A549 (cell line): Measurements from ENCODE around the gene SORCS1. TPM values are rescaled to one million over a fixed set of nuclear protein-coding genes. Genes with fewer than 3 reads are reported as not detected.

Experiments
- ATAC-seq, 2 experiments: fragments of 200-7000 bp in 1 of 2; fragments of >200 bp in 1 of 2; cut with Nextera tagmentation in 1 of 2; cut with Tn5 transposase in 1 of 2; 3 replicates each; pipeline versions ENCODE4 v1.8.0 to v1.9.1; 2018 to 2020; ENCODE audit warnings: mild to moderate bottlenecking in 1 of 2, moderate library complexity in 1 of 2
- CTCF ChIA-PET: fragments of 300-600 bp; sonication (Branson Sonifier 250); formaldehyde crosslinking; extraction: SDS; loops from one replicate; lab custom pipeline; 2021; ENCODE audit warnings: antibody characterized with exemption, inconsistent platforms; lab: Yijun Ruan, JAX
- POLR2A ChIA-PET: fragments of 350-600 bp; formaldehyde crosslinking; extraction: SDS; loops from one replicate; lab custom pipeline; 2021; ENCODE audit warnings: antibody characterized with exemption, inconsistent platforms; lab: Yijun Ruan, JAX
- DNase-seq, 2 experiments: peaks; one replicate each; pipeline versions ENCODE4 v3.0.0 to v3.0.0-alpha.2; 2011 to 2016; ENCODE audit warnings: low read depth in 1 of 2, low spot score in 1 of 2
- FAIRE-seq: peaks from 2 replicates; lab custom pipeline; 2011; peaks lifted over from hg19 to GRCh38; lab: Jason Lieb, UNC
- H3K27ac ChIP-seq, 2 experiments: fragments of >200 bp; sonication (Bioruptor Twin); formaldehyde crosslinking; 3 replicates each; pipeline ENCODE4 v1.5.1; 2016 to 2017
- H3K4me1 ChIP-seq: fragments of >200 bp; sonication (Bioruptor Twin); formaldehyde crosslinking; 3 replicates; pipeline ENCODE4 v1.6.1; 2016
- H3K4me2 ChIP-seq: fragments of >200 bp; sonication (Bioruptor Twin); formaldehyde crosslinking; 3 replicates; pipeline ENCODE4 v1.6.1; 2016
- H3K4me3 ChIP-seq: fragments of >200 bp; sonication (Bioruptor Twin); formaldehyde crosslinking; 3 replicates; pipeline ENCODE4 v1.5.1; 2016
- H3K9me3 ChIP-seq: fragments of >200 bp; sonication (Bioruptor Twin); formaldehyde crosslinking; 3 replicates; pipeline ENCODE4 v1.6.1; 2016
- ATOH8 ChIP-seq: fragments of 250-450 bp; sonication (Bioruptor Pico); IDR thresholded peaks from 2 replicates; pipeline ENCODE4 v1.5.0; 2020; ENCODE audit warnings: low read depth, mild to moderate bottlenecking, moderate library complexity
- BHLHE40 ChIP-seq: IDR thresholded peaks from 2 replicates; pipeline ENCODE4 v1.6.1; 2012; ENCODE audit warnings: low read depth, low read length, inconsistent platforms
- CBX8 ChIP-seq: fragments of 200-600 bp; sonication (generic); IDR thresholded peaks from 2 replicates; pipeline ENCODE4 v1.6.1; 2016
- CHD2 ChIP-seq: fragments of 150-350 bp; IDR thresholded peaks from 2 replicates; pipeline ENCODE4 v1.6.1; 2014; ENCODE audit warnings: low read length; ENCODE audit not compliant: partially characterized antibody
- CHD4 ChIP-seq: fragments of 200-600 bp; sonication (generic); IDR thresholded peaks from 2 replicates; pipeline ENCODE4 v1.6.1; 2016; ENCODE audit warnings: antibody characterized with exemption, mild to moderate bottlenecking, borderline replicate concordance
- E2F6 ChIP-seq: IDR thresholded peaks from 2 replicates; pipeline ENCODE4 v1.6.1; 2012; ENCODE audit warnings: low read depth, borderline replicate concordance
- FOSB ChIP-seq: fragments of 250-450 bp; sonication (Bioruptor Pico); IDR thresholded peaks from 2 replicates; pipeline ENCODE4 v1.5.0; 2020; ENCODE audit warnings: mild to moderate bottlenecking, moderate library complexity
- HDAC2 ChIP-seq: fragments of 200-600 bp; sonication (generic); IDR thresholded peaks from 2 replicates; pipeline ENCODE4 v1.6.1; 2016
- HOXB5 ChIP-seq: fragments of 250-450 bp; sonication (Bioruptor Pico); IDR thresholded peaks from 2 replicates; pipeline ENCODE4 v1.5.0; 2020; ENCODE audit warnings: mild to moderate bottlenecking, moderate library complexity
- JUN ChIP-seq, 2 experiments: fragments of >200 bp; sonication (Bioruptor Twin); formaldehyde crosslinking; IDR thresholded peaks; 2 replicates in 1 of 2; 3 replicates in 1 of 2; pipeline ENCODE4 v1.6.1; 2016 to 2017
- KDM1A ChIP-seq: fragments of 200-600 bp; sonication (generic); IDR thresholded peaks from 2 replicates; pipeline ENCODE4 v1.6.1; 2016; ENCODE audit warnings: low read depth, mild to moderate bottlenecking
- MAFK ChIP-seq: fragments of 450-650 bp; IDR thresholded peaks from 2 replicates; pipeline ENCODE4 v1.6.1; 2014; ENCODE audit not compliant: partially characterized antibody
- MAZ ChIP-seq: fragments of 150-350 bp; IDR thresholded peaks from 2 replicates; pipeline ENCODE4 v1.6.1; 2014; ENCODE audit warnings: antibody characterized with exemption, low read depth, low read length, borderline replicate concordance
- NFE2L2 ChIP-seq: fragments of 150-350 bp; conservative IDR thresholded peaks from 2 replicates; pipeline ENCODE4 v1.6.1; 2014; ENCODE audit warnings: low read length
- NPAS2 ChIP-seq: fragments of 250-450 bp; sonication (Bioruptor Pico); IDR thresholded peaks from 2 replicates; pipeline ENCODE4 v1.8.0; 2022; ENCODE audit warnings: mild to moderate bottlenecking, moderate library complexity, borderline replicate concordance
- POLR2A ChIP-seq: IDR thresholded peaks from 2 replicates; pipeline ENCODE4 v1.6.1; 2012; ENCODE audit warnings: mild to moderate bottlenecking, low read length
- RAD21 ChIP-seq, 2 experiments: fragments of >200 bp in 1 of 2; sonication (Bioruptor Twin) in 1 of 2; formaldehyde crosslinking in 1 of 2; IDR thresholded peaks in 1 of 2; conservative IDR thresholded peaks in 1 of 2; 2 replicates in 1 of 2; 3 replicates in 1 of 2; pipeline ENCODE4 v1.6.1; 2012 to 2018; ENCODE audit warnings: inconsistent platforms in 1 of 2
- RARB ChIP-seq: fragments of 250-450 bp; sonication (Bioruptor Pico); IDR thresholded peaks from 2 replicates; pipeline ENCODE4 v1.8.0; 2021; ENCODE audit warnings: mild to moderate bottlenecking, moderate library complexity
- RCOR1 ChIP-seq: fragments of 150-350 bp; IDR thresholded peaks from 2 replicates; pipeline ENCODE4 v1.6.1; 2014; ENCODE audit warnings: antibody characterized with exemption, low read length, low read depth
- SREBF2 ChIP-seq: fragments of 450-650 bp; IDR thresholded peaks from 2 replicates; pipeline ENCODE4 v1.6.1; 2014; ENCODE audit warnings: mild to moderate bottlenecking, moderate library complexity
- ZFP36 ChIP-seq: fragments of 450-650 bp; IDR thresholded peaks from 2 replicates; pipeline ENCODE4 v1.6.1; 2014; ENCODE audit warnings: borderline replicate concordance; ENCODE audit not compliant: partially characterized antibody
- ZSCAN20 ChIP-seq: fragments of 250-450 bp; sonication (Bioruptor Pico); IDR thresholded peaks from 2 replicates; pipeline ENCODE4 v1.8.0; 2022; ENCODE audit warnings: mild to moderate bottlenecking, moderate library complexity
- WGBS: methylation state at CpG from one replicate; pipeline ENCODE4 v1.1.6; 2017; ENCODE audit errors: missing lambda C conversion rate; 5-methylcytosine and 5-hydroxymethylcytosine counted together
- polyA plus RNA-seq, 4 experiments: library from polyadenylated mRNA; depleted of rRNA in 3 of 4; stranded (reverse); fragments of >200 nt; fragmentation: RNase III in 1 of 4; extraction: RNeasy Plus Mini Kit Qiagen cat#74134 plus additional on column Dnase treatment in 1 of 4; gene quantifications; 2 replicates in 3 of 4; 3 replicates in 1 of 4; pipeline ENCODE4 v1.2.3, GENCODE V29; 2011 to 2017

Gene SORCS1
- polyA plus RNA-seq, 2 of the 4 experiments (the other 2 are of a cell fraction): not detected

DNA sequence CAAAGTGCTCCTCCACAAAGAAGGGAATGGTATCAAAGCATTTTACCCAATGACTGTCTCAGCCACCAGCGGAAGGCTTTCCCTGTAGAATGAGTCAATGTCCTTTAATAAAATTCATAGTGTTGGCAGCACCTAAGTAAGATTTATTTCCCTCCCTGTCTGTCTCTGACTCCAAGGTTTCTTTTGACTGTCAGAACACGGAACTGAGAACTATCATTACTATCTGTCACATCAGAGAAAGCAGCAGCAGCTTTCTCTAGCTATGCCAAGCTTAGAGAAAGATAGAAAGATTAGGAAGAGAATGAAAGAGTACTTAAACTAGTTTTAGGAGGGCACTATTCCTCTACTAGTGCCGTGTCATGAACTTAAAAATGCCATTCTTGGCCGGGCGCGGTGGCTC lies 400.1 kb downstream of the SORCS1 start (continued):
- TF ChIP-seq ATOH8: no peak

DNA sequence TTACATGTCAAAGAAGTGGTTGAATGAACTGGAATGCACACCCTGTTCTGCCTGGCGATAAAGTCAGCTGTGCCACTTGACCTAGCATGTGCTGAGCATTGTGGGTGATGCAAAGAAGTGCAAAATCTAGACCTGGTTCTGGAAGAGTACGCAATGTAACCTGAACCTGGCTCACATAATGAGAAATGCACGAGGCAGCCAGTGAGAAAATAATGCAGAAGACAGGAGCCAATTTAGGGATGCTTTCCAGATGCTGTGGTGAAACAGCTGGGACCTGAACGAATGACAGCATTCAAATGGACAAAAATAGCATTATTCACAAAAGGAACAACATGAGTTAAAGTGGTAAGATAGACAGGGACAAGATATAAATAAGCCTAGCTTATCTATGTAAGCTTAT lies 402.6 kb downstream of the SORCS1 start:
- no peak for ATAC-seq
- DNase-seq: no peak
- Histone ChIP-seq H3K4me2 (no peak overlapping the region), H3K4me3 (no peak overlapping the region), H3K27ac (no peak overlapping the region), H3K9me3 (no peaks in the 10 kb centered on the region), H3K4me1 (no peaks in the 10 kb centered on the region)
- TF ChIP-seq CHD2: no peak
- TF ChIP-seq RCOR1: no peak
- no peak for TF ChIP-seq ZSCAN20 (CRISPR knock-in tag)
- TF ChIP-seq KDM1A: no peak
- TF ChIP-seq MAFK: no peak
- TF ChIP-seq JUN (IDR thresholded peaks at IDR 0.05): no peak
- no peak for TF ChIP-seq NFE2L2
- no peak for TF ChIP-seq SREBF2
- TF ChIP-seq CHD4: no peak
- TF ChIP-seq MAZ: no peak
- TF ChIP-seq HOXB5 (CRISPR knock-in tag): no peak
- TF ChIP-seq BHLHE40: no peak
- TF ChIP-seq HDAC2: no peak
- ChIA-PET POLR2A (no interaction called here), CTCF (interaction anchor here (1.1 kb wide), 1 partner anchor 9 kb away, joined by 4 read pairs; no protein-coding TSS in a partner anchor)
- 3% methylated on average over 4 of the region's 4 CpGs for WGBS
- FAIRE-seq: no peak

DNA sequence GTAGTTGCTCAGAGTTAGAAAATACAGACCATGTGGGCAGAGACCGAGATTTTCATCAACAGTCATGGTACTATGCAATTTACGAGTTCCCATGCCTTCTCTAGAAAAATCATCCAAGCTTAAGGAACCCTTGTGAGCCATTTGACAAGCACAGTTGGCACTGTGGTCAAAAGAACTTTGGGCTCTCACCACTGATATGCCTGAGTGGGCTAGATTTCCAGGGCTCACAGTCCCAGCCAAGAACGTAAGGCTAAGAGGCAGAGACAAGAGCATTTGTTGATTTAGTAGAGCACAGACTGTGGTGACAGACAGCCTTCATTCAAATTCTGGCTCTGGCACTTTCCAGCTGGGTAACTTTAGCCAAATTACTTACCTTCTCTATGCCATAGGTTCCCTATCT lies 407.0 kb downstream of the SORCS1 start:
- ChIA-PET CTCF (no interaction called here), POLR2A (no interaction called here)
- FAIRE-seq (no peak), ATAC-seq (no peak), DNase-seq (no peak)
- no peaks in the 10 kb centered on the region for H3K9me3 ChIP-seq
- no peak overlapping the region for H3K27ac ChIP-seq
- H3K4me2 ChIP-seq: no peak overlapping the region
- H3K4me3 ChIP-seq: no peak overlapping the region
- WGBS: 1% methylated on average over 3 of the region's 3 CpGs
- H3K4me1 ChIP-seq: no peaks in the 10 kb centered on the region
- TF ChIP-seq MAZ (no peak), HDAC2 (no peak), RAD21 (conservative IDR thresholded peaks at IDR 0.05 in 1 of 2, IDR thresholded peaks at IDR 0.05 in 1 of 2) (no peak), FOSB (CRISPR knock-in tag) (no peak), CHD2 (no peak), CHD4 (no peak), CBX8 (no peak), JUN (IDR thresholded peaks at IDR 0.05) (no peak), RARB (CRISPR knock-in tag) (no peak), POLR2A (no peak)

GRCh38 chr10:106751091-106751490 lies 413.4 kb downstream of the SORCS1 start:
- TF ChIP-seq E2F6 (no peak), ZFP36 (no peak), NPAS2 (CRISPR knock-in tag) (no peak), JUN (IDR thresholded peaks at IDR 0.05) (no peak), CHD4 (no peak)
- WGBS: 36% methylated on average over 5 of the region's 5 CpGs
- FAIRE-seq (no peak), DNase-seq (no peak), ATAC-seq (no peak)
- ChIA-PET POLR2A (no interaction called here), CTCF (no interaction called here)
- H3K4me1 ChIP-seq: no peaks in the 10 kb centered on the region
- H3K4me3 ChIP-seq: no peak overlapping the region
- H3K27ac ChIP-seq: no peak overlapping the region
- H3K9me3 ChIP-seq: no peaks in the 10 kb centered on the region
- no peak overlapping the region for H3K4me2 ChIP-seq
